IPS DF 6.9 (cell line): Measurements from ENCODE around the gene ABCB10.
A peak's percentile ranks its signal among the peaks of the same experiment; 100 is the strongest.

Experiments
- DNase-seq: peaks from one replicate; pipeline ENCODE4 v3.0.0-alpha.2; 2013; ENCODE audit warnings: low read depth, low spot score
- H3K27ac ChIP-seq: one replicate; pipeline ENCODE4 v1.5.1; 2013; ENCODE audit warnings: low read length, control low read depth
- H3K27me3 ChIP-seq: 2 replicates; pipeline ENCODE4 v1.6.1; 2013; ENCODE audit warnings: mild to moderate bottlenecking, low read length; ENCODE audit not compliant: control insufficient read depth, insufficient read depth
- H3K36me3 ChIP-seq: 2 replicates; pipeline ENCODE4 v1.6.1; 2013; ENCODE audit warnings: low read length; ENCODE audit not compliant: control insufficient read depth, insufficient read depth
- H3K4me1 ChIP-seq: 2 replicates; pipeline ENCODE4 v1.6.1; 2013; ENCODE audit warnings: low read length; ENCODE audit not compliant: control insufficient read depth, insufficient read depth
- H3K4me3 ChIP-seq: 2 replicates; pipeline ENCODE4 v1.5.1; 2013; ENCODE audit warnings: mild to moderate bottlenecking, low read length
- H3K9me3 ChIP-seq: 2 replicates; pipeline ENCODE4 v1.6.1; 2013; ENCODE audit warnings: low read length, inconsistent platforms; ENCODE audit not compliant: control insufficient read depth, insufficient read depth
- WGBS: extraction: QIAGEN DNeasy Blood & Tissue Kit; methylation state at CpG from one replicate; pipeline ENCODE4 v1.1.7; 2013; ENCODE audit warnings: mixed read lengths, missing lambda C conversion rate; ENCODE audit not compliant: insufficient read length, insufficient coverage; 5-methylcytosine and 5-hydroxymethylcytosine counted together

Gene ABCB10

DNA sequence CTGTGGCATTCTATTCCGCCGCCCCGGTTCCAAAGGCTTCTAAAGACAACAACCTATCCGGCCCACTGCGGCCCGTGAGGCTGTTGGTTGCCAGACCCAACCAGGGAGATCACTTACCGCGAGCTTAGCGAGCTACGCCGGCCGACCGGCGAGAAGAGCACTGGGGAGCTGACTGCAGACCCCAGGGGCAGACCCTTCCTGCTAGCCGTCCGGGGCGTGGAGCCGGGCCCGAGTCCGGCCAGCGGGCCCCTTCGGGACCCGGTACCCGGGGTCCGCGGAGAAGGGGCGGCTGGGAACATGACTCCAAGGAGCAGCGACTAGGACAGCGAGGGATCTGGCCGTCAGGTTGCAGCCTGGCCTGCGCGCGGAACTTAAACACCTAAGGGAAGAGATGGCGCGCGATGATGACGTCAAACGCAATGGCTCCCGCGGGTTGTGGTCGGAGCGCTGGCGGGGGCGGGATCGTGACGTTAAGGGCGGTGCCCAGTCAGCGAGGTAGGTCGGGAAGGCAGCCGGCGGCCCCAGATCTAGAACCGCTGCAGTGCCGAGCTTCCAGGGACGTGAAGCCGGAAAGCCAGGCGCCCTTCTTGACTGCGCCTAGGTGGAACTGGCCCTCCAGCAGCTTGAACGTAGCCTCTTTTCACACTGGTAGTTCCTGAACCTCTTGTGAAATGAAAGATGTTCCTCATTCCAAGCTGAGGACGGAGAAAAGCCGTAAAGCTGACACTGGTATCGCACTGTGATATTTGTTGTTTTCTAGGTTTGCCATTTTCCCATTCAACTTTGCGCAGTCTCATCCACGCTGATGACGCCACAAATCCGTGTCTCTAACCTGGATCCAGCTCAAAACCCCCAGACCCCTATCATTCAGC is 50.3 kb downstream of the ABCB10 start, which contains the start of gene NUP133:
Gene NUP133 (minus strand): TSS at position 391 of the 872 bp plus-strand sequence. CDS start 92 bp downstream, at position 299.
- WGBS = no CpG with 5 or more reads among the region's 65 CpGs
- Histone ChIP-seq H3K4me3 (peak within 1 kb of the TSS; percentile 89), H3K36me3 (no peaks in the 10 kb centered on the region), H3K4me1 (no peaks in the 10 kb centered on the region), H3K27me3 (no peaks in the 10 kb centered on the region), H3K9me3 (no peaks in the 10 kb centered on the region), H3K27ac (no peak within 1 kb of the TSS)
- DNase-seq = peak; percentile 99

DNA sequence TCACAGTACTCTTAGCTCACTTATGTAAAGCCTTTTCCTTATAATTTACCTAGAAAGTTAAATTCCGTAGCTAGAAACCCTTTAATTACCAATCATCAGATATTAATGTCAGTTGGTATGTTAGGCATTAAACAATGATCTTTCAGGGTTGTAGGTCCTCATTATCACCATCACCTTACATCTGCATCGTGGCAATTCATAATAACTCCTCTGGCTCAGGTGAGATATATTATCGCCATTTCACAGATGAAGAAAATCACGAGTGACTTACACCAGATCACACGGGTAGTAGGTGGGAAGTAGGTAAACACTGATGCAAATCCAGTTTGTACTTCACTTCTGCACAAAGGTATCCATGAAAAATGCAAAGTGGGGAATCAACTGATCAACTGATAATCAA is 51.0 kb downstream of the ABCB10 start:
- H3K4me1 ChIP-seq = no peaks in the 10 kb centered on the region
- H3K27me3 ChIP-seq = no peaks in the 10 kb centered on the region
- no peak for DNase-seq
- H3K9me3 ChIP-seq = no peaks in the 10 kb centered on the region
- H3K4me3 ChIP-seq = peak overlapping the region; percentile 89
- no peaks in the 10 kb centered on the region for H3K36me3 ChIP-seq
- WGBS = no CpG with 5 or more reads among the region's 5 CpGs
- no peak overlapping the region for H3K27ac ChIP-seq

DNA sequence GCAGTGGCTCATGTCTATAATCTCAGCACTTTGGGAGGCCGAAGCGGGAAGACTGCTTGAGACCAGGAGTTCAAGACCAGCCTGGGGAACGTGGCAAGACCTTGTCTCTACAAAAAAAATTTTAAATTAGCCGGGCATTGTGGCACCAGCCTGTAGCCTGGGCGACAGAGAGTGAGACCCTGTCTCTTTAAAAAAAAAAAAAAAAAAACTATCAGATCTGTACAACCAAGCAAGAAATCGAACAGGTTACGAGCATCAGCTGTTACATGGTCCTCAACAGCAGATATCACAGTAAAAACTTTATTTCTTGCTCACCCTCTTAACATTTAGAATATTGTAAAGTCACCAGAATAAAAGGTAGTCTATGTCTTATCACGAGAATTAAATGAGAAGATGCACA is 51.9 kb downstream of the ABCB10 start:
- DNase-seq = no peak
- whole genome bisulfite sequencing = no CpG with 5 or more reads among the region's 8 CpGs
- Histone ChIP-seq H3K9me3 (no peaks in the 10 kb centered on the region), H3K4me3 (no peak overlapping the region), H3K36me3 (no peaks in the 10 kb centered on the region), H3K4me1 (no peaks in the 10 kb centered on the region), H3K27ac (no peak overlapping the region), H3K27me3 (no peaks in the 10 kb centered on the region)

DNA sequence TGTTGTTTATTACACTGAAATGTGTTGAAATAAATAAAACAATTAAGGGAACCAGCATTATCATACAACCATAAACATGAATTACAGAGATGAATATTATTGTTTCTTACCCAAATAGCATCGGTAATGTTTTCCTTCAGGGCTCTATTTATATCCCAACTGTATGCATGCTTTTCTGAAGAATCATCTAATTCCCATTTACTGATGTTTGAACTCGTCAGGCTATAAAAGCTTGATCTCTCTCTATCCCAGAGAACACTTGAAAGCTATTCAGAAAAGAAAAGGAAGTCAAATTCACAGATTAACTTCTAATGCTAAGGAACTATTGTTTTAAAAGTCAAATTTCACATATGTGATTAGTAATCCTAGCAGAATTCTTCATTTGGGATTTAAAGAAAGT is 62.7 kb downstream of the ABCB10 start:
- Histone ChIP-seq H3K4me1 (no peaks in the 10 kb centered on the region), H3K4me3 (no peak overlapping the region), H3K27ac (no peak overlapping the region), H3K9me3 (no peaks in the 10 kb centered on the region), H3K27me3 (no peaks in the 10 kb centered on the region), H3K36me3 (peaks cover 13% of the 10 kb centered on the region; the same call in 1 of the 2 replicates)
- no peak for DNase-seq
- no CpG with 5 or more reads among the region's 2 CpGs for WGBS

DNA sequence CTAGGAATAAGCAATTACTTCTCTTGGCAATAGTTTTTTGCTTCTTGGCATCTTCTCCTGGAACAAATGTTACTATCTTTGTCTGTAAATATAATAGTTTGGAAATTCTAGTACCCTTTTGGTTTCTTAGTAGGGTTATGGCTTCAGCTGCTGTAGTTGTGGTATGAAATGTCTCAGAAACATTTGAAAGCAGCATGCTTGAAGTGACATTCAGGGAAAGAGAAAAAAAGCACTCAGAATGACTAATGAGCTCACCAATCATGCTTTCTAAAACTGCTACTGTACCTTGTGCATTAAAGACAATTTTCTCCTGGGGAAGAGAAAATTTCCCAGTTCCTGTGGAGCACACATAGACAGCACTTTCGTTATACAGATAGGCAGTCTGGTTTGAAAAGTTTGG is 71.3 kb downstream of the ABCB10 start:
- Histone ChIP-seq H3K9me3 (no peaks in the 10 kb centered on the region), H3K27me3 (no peaks in the 10 kb centered on the region), H3K36me3 (peaks cover 7% of the 10 kb centered on the region; the same call in 1 of the 2 replicates), H3K4me3 (no peak overlapping the region), H3K4me1 (no peaks in the 10 kb centered on the region), H3K27ac (no peak overlapping the region)
- WGBS = no CpG with 5 or more reads among the region's 1 CpG
- no peak for DNase-seq

DNA sequence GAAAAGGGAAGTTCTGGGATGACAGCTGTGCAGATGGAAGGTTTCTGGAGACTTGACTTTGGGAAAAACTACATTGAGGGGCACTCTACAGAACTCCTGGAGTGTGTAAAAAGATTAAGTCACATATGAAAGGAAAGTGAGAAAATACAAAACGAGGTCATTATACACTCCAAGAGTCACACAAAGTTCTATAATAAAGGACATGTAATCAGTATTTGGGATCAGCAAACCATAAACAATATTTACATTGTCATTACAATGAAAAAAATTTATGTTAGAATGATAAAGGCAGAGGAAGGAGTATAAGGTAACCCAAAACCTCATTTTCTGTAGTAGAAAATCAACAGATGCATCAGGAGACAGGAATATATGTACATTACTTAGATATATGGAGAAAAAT is 73.2 kb downstream of the ABCB10 start:
- peaks cover 7% of the 10 kb centered on the region; the same call in 1 of the 2 replicates for H3K36me3 ChIP-seq
- WGBS = no CpG with 5 or more reads among the region's 1 CpG
- DNase-seq = no peak
- H3K27ac ChIP-seq = no peak overlapping the region
- no peaks in the 10 kb centered on the region for H3K4me1 ChIP-seq
- no peak overlapping the region for H3K4me3 ChIP-seq
- H3K9me3 ChIP-seq = no peaks in the 10 kb centered on the region
- H3K27me3 ChIP-seq = no peaks in the 10 kb centered on the region

DNA sequence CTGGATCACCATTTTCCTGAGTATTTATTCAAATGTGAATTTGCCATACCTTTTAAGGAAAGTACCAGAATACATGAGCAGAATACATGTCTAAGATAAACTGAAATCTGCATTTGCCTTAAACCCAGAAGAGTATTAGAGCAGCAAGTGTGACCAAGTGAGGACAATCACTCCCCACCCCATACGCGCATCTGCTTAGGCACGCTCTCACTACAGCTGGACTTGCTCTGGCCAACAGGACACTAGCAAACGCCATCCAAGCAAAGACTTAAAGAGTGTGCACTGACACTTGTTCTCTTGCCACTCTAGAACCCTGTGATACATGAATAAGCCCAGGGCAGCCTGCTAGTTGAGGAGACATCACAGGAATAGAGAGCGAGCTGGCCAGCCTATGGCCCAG is 76.0 kb downstream of the ABCB10 start:
- no peaks in the 10 kb centered on the region for H3K9me3 ChIP-seq

DNA sequence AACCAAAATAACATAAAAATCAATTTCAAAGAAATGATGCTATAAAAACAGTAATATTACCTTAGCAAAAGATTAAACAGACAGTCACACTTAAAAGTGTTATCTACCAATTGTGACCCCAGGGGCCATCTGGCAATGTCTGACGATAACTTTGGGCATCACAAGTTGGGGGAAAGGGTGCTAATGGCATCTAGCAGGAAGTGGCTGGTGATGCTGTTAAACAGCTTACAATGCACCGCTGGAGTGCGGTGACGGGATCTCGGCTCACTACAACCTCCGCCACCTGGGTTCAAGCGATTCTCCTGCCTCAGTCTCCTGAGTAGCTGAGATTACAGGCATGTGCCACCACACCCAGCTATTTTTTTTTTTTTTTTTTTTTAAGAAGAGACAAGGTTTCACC is 78.0 kb downstream of the ABCB10 start:
- Histone ChIP-seq H3K27me3 (no peaks in the 10 kb centered on the region), H3K36me3 (peaks cover 6% of the 10 kb centered on the region; the same call in 1 of the 2 replicates), H3K9me3 (no peaks in the 10 kb centered on the region), H3K27ac (no peak overlapping the region), H3K4me3 (no peak overlapping the region), H3K4me1 (no peaks in the 10 kb centered on the region)
- no peak for DNase-seq
- WGBS = no CpG with 5 or more reads among the region's 7 CpGs

More for the DNA sequence above, 76.0 kb downstream of the ABCB10 start:
- peaks cover 8% of the 10 kb centered on the region; the same call in 1 of the 2 replicates for H3K36me3 ChIP-seq
- H3K27ac ChIP-seq = no peak overlapping the region
- H3K27me3 ChIP-seq = no peaks in the 10 kb centered on the region
- no peaks in the 10 kb centered on the region for H3K4me1 ChIP-seq
- H3K4me3 ChIP-seq = no peak overlapping the region
- DNase-seq = no peak
- WGBS = no CpG with 5 or more reads among the region's 5 CpGs

DNA sequence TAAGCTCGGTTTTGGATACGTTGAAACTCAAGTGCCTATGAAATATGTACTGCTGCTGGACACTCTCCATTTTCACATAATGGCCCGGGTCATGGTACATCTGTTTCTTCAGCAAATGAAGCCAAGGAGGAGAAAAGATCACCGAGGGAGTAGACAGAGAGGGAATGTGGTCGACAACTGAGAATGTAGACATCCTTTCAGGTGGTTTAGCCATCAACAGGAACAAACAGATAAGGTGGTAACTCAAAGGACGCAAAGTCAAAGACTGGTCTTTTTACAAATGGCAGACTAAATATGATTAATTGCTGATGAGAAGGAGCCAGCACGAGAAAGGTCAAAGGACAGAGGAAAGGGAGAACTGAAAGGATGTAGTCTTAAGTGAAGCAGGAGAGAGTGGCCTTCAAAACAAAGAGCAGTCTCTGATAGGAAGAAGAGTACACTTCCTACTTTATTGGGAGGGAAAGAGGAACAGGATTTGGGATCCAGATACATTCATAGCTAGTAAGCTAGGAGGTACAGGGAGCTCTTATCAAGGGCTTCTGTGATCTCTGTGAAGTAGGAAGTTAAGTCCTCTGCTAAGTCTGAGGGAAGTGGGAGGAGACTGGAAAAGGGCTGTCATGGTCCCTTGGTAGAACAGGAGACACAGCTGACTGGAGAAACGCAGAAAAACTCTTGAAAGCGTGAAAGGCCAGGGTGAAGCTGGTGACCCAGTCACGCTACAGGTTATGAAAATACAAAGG is 78.7 kb downstream of the ABCB10 start:
- no CpG with 5 or more reads among the region's 10 CpGs for WGBS
- no peaks in the 10 kb centered on the region for H3K9me3 ChIP-seq
- no peaks in the 10 kb centered on the region for H3K4me1 ChIP-seq
- no peaks in the 10 kb centered on the region for H3K27me3 ChIP-seq
- H3K36me3 ChIP-seq = peaks cover 8% of the 10 kb centered on the region; the same call in 1 of the 2 replicates
- no peak for DNase-seq
- no peak overlapping the region for H3K4me3 ChIP-seq
- no peak overlapping the region for H3K27ac ChIP-seq

DNA sequence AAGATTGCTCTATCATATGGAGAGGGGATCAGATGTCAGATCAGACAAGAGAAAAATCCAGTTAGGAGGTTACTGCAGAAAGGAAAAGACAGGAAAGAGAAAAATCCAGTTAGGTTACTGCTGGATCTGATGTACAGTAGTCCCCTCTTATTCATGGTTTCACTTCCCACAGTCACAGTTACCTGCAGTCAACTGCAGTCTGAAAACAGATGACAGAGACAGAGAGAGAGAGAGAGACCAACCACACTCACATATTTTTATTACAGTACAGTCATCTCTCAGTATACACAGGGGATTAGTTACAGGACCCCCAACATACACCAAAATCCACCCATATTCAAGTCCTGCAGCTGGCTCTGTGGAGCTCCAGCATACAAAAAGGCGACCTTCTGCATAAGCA is 79.7 kb downstream of the ABCB10 start:
- H3K4me3 ChIP-seq = no peak overlapping the region
- peaks cover 8% of the 10 kb centered on the region; the same call in 1 of the 2 replicates for H3K36me3 ChIP-seq
- H3K4me1 ChIP-seq = no peaks in the 10 kb centered on the region
- no peak overlapping the region for H3K27ac ChIP-seq
- H3K27me3 ChIP-seq = no peaks in the 10 kb centered on the region
- H3K9me3 ChIP-seq = no peaks in the 10 kb centered on the region
- DNase-seq = no peak
- no CpG with 5 or more reads among the region's 1 CpG for whole genome bisulfite sequencing
